ENCODE measurements around the gene PADI6. TPM values are rescaled to one million over a fixed set of nuclear protein-coding genes. Genes with fewer than 3 reads are reported as not detected.

Gene PADI6
- total and polyA plus RNA-seq, 2 of the 8 experiments (the other 6 are each of a cell fraction or from before 2014, with no cell fraction given): not detected

DNA sequence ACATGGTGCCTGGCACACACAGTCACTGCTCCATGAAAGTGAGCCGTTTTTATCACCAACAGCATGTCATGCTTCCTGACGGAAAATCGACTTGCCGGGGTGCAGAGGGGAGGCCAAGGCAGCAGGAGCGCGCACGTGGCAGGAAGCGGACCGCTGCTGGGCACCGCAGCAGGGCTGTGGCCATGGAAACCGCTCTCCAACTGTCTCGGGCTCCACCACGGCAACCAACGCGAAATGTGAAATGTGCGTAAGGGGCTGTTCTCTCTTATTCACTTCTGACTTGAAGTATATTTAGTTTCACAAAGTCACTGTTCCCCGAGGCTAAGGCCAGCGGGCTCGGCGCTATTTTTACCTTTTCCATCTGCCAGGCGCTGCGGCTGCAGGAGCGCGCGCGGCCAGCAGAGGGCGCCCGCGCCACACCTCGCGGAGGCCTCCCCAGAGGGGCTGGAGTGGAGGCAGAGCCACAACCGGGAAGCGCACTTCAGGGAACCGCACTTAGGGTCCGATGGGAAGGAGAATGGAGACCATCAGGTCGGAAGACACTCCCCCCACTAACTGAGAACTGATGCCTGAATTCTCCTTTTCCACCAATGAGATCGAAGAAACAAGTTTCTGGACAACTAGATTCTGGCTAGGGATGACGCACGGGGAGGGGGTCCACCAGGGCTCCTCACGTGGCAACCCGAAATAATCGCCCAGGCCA, 47.8 kb downstream of the PADI6 start (continued):
- TF ChIP-seq GABPA (IDR thresholded peaks at IDR 0.05; ENCODE audit: borderline replicate concordance, insufficient read depth, low read length) (no peak), POLR2AphosphoS5 (IDR thresholded peaks at IDR 0.05; ENCODE audit: low read depth, low read length) (peak; percentile 26), CHD2 (IDR thresholded peaks at IDR 0.05; ENCODE audit: low read length) (no peak), RXRA (IDR thresholded peaks at IDR 0.05; ENCODE audit: insufficient read depth, low read depth, low read length) (0 out of 2 replicates have a peak, but pooled peaks have one; percentile 40), PHF8 (conservative IDR thresholded peaks at IDR 0.05; ENCODE audit: low read depth, low read length) (no peak), HDAC6 (IDR thresholded peaks at IDR 0.05; ENCODE audit: low read depth, low read length) (no peak)
